Measurements from ENCODE around the gene THSD7B. TPM values are rescaled to one million over a fixed set of nuclear protein-coding genes. Genes with fewer than 3 reads are reported as not detected.

Gene THSD7B
- total RNA-seq, 6 donors from 2014 or later, result 0.47 TPM; not detected in 5

DNA sequence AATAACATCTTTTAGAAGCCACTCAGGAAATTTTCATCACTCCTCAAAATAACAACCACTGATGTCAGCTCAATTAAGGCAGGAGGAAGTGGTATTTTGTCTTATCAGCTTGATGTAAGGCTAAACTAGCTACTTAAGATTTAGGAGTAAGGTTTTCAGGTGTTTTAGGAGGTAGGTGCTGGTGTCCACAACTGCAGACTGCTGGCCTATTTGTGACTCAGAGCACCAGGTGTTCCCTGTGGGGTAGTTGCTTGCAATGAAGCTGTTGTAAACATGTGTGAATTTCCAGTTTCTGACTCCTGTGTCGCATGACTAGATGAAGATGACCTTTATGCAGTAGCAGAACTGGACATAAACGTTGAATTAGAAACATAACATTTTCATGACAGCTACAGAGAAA, 164.2 kb downstream of the THSD7B start:
- DNase-seq (no peak), ATAC-seq (ENCODE audit: low FRiP score in 2 of 2) (no peak)
- no peaks in the 10 kb centered on the region for H3K4me1 ChIP-seq
- no peak overlapping the region for H3K4me3 ChIP-seq
- TF ChIP-seq EP300 (IDR thresholded peaks at IDR 0.05), result no peak
- no peak for TF ChIP-seq POLR2A (IDR thresholded peaks at IDR 0.05)
- no peak for TF ChIP-seq POLR2AphosphoS5 (IDR thresholded peaks at IDR 0.05)
- TF ChIP-seq, protein P1, sequence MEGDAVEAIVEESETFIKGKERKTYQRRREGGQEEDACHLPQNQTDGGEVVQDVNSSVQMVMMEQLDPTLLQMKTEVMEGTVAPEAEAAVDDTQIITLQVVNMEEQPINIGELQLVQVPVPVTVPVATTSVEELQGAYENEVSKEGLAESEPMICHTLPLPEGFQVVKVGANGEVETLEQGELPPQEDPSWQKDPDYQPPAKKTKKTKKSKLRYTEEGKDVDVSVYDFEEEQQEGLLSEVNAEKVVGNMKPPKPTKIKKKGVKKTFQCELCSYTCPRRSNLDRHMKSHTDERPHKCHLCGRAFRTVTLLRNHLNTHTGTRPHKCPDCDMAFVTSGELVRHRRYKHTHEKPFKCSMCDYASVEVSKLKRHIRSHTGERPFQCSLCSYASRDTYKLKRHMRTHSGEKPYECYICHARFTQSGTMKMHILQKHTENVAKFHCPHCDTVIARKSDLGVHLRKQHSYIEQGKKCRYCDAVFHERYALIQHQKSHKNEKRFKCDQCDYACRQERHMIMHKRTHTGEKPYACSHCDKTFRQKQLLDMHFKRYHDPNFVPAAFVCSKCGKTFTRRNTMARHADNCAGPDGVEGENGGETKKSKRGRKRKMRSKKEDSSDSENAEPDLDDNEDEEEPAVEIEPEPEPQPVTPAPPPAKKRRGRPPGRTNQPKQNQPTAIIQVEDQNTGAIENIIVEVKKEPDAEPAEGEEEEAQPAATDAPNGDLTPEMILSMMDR (IDR thresholded peaks at IDR 0.05), result no peak
- no peaks in the 10 kb centered on the region for H3K9me3 ChIP-seq
- no peak overlapping the region for H3K27ac ChIP-seq
- no peaks in the 10 kb centered on the region for H3K27me3 ChIP-seq
- H3K36me3 ChIP-seq, result no peaks in the 10 kb centered on the region
- 55 to 59% methylated on average over 2 of the region's 2 CpGs for WGBS, 2 donors

DNA sequence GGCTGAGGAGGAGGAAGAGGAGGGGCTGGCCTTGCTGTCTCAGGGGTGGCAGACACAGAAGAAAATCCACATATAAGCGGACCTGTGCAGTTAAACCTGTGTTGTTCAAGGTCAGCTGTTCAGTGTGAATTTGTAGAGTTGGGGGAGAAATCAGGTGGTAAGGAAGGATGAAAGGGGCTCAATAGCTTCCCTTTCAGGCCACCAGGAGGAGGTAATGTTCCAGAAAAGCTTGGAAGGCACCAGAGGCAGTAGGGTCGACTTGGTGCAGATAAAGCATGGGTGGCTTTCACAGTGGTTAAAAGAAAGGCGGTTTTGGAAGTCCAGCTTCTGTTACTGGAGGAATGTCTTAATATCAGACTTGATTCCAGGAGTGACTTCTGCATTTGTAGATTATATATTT, 167.4 kb downstream of the THSD7B start:
- no peaks in the 10 kb centered on the region for H3K27me3 ChIP-seq
- H3K9me3 ChIP-seq, result no peaks in the 10 kb centered on the region
- no peak overlapping the region for H3K4me3 ChIP-seq
- H3K27ac ChIP-seq, result no peak overlapping the region
- no peaks in the 10 kb centered on the region for H3K36me3 ChIP-seq
- no peak for DNase-seq
- H3K4me1 ChIP-seq, result no peaks in the 10 kb centered on the region
- ATAC-seq (ENCODE audit: low FRiP score in 2 of 2), result no peak
- no peak for TF ChIP-seq EP300 (IDR thresholded peaks at IDR 0.05)
- no peak for TF ChIP-seq POLR2AphosphoS5 (IDR thresholded peaks at IDR 0.05)
- TF ChIP-seq, protein P1 (IDR thresholded peaks at IDR 0.05), result peak in 4 of 6 experiments; percentile 17 to 45 (median 30)
- no peak for TF ChIP-seq POLR2A (IDR thresholded peaks at IDR 0.05)
- 43 to 48% methylated on average over 3 of the region's 3 CpGs for WGBS, 2 donors

DNA sequence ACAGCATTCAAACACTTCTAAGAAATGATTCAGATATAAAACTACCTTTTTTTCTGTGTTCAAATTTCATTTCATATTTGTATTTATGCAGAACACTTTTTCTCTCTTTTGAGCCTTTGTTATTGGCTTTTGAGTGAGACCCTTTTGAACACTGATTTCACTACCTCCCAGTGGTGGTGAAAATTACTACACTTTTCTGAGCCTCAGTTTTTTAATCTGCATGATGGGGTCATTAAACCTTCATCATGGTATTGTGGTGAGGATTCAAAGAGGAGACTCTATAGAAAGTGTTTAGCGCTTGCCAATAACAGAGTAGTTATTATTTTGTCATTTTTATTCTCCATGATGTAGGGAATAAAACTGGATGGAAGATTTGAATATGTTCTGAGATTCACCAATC, 169.8 kb downstream of the THSD7B start:
- TF ChIP-seq POLR2A (IDR thresholded peaks at IDR 0.05) (no peak), EP300 (IDR thresholded peaks at IDR 0.05) (no peak), POLR2AphosphoS5 (IDR thresholded peaks at IDR 0.05) (no peak)
- TF ChIP-seq, protein P1 (IDR thresholded peaks at IDR 0.05), result no peak
- Histone ChIP-seq H3K4me3 (no peak overlapping the region), H3K36me3 (no peaks in the 10 kb centered on the region), H3K4me1 (no peaks in the 10 kb centered on the region), H3K27ac (no peak overlapping the region), H3K9me3 (no peaks in the 10 kb centered on the region), H3K27me3 (no peaks in the 10 kb centered on the region)
- 90 to 100% methylated on average over 1 of the region's 1 CpG for WGBS, 2 donors
- DNase-seq (no peak), ATAC-seq (ENCODE audit: low FRiP score in 2 of 2) (no peak)

DNA sequence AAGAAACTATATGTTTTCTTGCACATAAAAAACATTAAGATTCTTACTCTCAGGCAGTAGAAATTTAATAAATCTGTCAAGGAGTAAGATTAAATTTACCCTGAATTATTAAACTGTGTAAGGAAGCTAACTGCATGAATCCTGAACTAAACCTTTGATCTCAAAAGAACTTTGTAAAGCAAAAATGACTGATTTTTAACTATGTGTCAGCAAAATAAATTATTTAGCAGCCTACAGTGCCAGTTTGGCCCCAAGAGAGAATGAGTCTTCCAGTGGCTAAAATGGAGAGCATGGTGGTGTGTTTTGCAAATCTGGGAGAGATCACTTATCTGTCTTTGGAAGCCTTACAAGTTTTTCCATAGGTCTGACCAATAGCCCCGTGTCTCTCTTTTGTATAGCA, 190.7 kb downstream of the THSD7B start:
- no peaks in the 10 kb centered on the region for H3K4me1 ChIP-seq
- no peaks in the 10 kb centered on the region for H3K9me3 ChIP-seq
- no peak for ATAC-seq (ENCODE audit: low FRiP score in 2 of 2)
- WGBS, 2 donors, result 35 to 55% methylated on average over 1 of the region's 1 CpG
- H3K27me3 ChIP-seq, result no peaks in the 10 kb centered on the region
- TF ChIP-seq EP300 (IDR thresholded peaks at IDR 0.05) (no peak), POLR2AphosphoS5 (IDR thresholded peaks at IDR 0.05) (no peak), POLR2A (IDR thresholded peaks at IDR 0.05) (no peak)
- TF ChIP-seq, protein P1 (IDR thresholded peaks at IDR 0.05), result no peak
- no peaks in the 10 kb centered on the region for H3K36me3 ChIP-seq
- no peak for DNase-seq
- no peak overlapping the region for H3K4me3 ChIP-seq
- no peak overlapping the region for H3K27ac ChIP-seq

DNA sequence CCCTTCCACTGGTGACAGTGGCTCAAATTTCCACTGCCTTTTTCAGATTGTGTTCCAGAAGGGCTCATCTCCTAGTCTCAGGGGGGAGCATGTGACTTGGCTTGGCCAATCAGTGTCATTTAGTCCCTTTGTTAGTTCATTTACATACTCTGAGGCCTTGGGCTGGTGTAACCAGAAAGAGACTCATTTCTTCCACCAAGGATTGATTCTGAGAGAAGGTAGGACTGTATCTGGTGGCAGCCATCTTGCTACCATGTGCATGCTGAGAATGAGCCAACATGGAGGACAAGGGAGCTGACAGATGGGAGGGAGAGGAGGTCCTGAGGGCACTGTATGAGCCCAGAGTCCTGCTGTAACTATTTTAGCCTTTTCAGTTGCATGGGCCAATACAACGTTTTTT, 191.7 kb downstream of the THSD7B start:
- H3K4me1 ChIP-seq, result no peaks in the 10 kb centered on the region
- no peaks in the 10 kb centered on the region for H3K27me3 ChIP-seq
- ATAC-seq (ENCODE audit: low FRiP score in 2 of 2), result no peak
- H3K4me3 ChIP-seq, result no peak overlapping the region
- WGBS, 2 donors, result 44 to 70% methylated on average over 1 of the region's 1 CpG
- no peak for DNase-seq
- TF ChIP-seq POLR2AphosphoS5 (IDR thresholded peaks at IDR 0.05) (no peak), EP300 (IDR thresholded peaks at IDR 0.05) (no peak), POLR2A (IDR thresholded peaks at IDR 0.05) (no peak)
- TF ChIP-seq, protein P1 (IDR thresholded peaks at IDR 0.05), result no peak
- no peaks in the 10 kb centered on the region for H3K36me3 ChIP-seq
- no peak overlapping the region for H3K27ac ChIP-seq
- no peaks in the 10 kb centered on the region for H3K9me3 ChIP-seq

Data from upper lobe of left lung (tissue), 6 donors.